Thyroid gland (tissue), 4 donors: ENCODE results near the gene ZNF775.

Experiments used
- POLR2A ChIP-seq, 2 donors: fragments of 450-650 bp; IDR thresholded peaks; one replicate each; pipeline ENCODE4 v1.6.1; 2017; ENCODE audit warnings: antibody characterized with exemption in 2 of 2, mild to moderate bottlenecking in 2 of 2, moderate library complexity in 1 of 2
- TF ChIP-seq, protein P1 (sequence below), 6 experiments: fragments of 200-600 bp in 3 of 6; fragments of 450-650 bp in 3 of 6; sonication (generic) in 3 of 6; IDR thresholded peaks; one replicate each; pipeline ENCODE4 v1.5.1; 2016 to 2019; ENCODE audit warnings: antibody characterized with exemption in 6 of 6, mild to moderate bottlenecking in 2 of 6, inconsistent platforms in 1 of 6, moderate library complexity in 1 of 6

DNA sequence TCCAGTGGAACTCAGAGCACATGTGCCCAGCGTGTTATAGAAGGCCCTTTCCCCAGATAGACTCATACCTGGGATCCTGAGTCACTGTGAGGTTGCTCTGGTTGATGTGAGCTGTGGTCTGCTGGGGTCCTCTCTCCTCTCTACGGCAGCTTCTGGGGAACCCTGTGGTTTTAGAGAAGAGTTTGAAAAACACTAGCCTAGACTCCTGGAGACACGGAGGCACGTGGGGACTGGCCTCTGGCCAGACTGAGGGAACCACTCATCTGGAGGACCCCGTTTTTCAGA is 10.3 kb downstream of the ZNF775 start:
- TF ChIP-seq, protein P1, sequence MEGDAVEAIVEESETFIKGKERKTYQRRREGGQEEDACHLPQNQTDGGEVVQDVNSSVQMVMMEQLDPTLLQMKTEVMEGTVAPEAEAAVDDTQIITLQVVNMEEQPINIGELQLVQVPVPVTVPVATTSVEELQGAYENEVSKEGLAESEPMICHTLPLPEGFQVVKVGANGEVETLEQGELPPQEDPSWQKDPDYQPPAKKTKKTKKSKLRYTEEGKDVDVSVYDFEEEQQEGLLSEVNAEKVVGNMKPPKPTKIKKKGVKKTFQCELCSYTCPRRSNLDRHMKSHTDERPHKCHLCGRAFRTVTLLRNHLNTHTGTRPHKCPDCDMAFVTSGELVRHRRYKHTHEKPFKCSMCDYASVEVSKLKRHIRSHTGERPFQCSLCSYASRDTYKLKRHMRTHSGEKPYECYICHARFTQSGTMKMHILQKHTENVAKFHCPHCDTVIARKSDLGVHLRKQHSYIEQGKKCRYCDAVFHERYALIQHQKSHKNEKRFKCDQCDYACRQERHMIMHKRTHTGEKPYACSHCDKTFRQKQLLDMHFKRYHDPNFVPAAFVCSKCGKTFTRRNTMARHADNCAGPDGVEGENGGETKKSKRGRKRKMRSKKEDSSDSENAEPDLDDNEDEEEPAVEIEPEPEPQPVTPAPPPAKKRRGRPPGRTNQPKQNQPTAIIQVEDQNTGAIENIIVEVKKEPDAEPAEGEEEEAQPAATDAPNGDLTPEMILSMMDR (IDR thresholded peaks at IDR 0.05): no peak
- TF ChIP-seq POLR2A (IDR thresholded peaks at IDR 0.05): no peak
